ENCODE data around the gene SGSM1. TPM values are rescaled to one million over a fixed set of nuclear protein-coding genes. Genes with fewer than 3 reads are reported as not detected.
A peak's percentile ranks its signal among the peaks of the same experiment; 100 is the strongest.

Gene SGSM1
- total RNA-seq, 1 donor from 2014 or later: 1.2 TPM

DNA sequence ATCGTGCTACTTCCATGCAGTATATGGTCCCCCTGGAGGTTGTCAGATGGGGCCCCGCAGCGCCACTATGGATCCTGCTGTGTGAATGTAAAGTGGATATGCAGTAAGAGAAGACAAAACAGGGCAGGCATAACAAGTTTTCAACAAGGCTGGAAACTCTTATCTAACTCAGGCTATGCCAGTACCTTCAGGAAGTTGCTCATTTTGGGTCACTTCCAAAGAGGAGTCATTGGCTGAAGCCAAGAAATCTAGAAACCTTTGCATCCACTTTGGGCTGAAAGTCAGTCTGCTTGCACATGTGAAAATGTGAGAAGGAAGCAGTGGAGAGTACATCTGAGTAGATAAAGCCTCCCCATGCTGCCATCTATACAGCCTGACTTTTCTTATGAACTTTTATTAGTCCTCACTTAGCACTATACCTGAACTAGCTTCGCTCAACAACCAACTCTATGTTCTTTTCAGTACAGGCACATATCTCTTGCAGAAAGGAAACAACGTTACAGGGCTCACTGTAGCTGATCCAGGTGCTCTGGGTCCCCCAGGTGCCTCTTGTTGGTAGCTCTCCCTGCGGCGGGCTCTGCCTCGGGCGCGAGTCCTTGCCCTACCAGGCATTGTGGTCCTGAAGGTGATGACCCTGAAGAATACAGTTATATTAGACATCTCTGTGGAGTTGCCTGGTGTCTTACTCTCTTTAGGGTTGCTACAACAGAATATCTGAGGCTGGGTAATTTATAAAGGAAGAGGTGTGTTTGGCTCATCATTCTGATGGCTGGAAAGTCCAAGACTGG is 43.9 kb upstream of the SGSM1 start:
- no peaks in the 10 kb centered on the region for H3K36me3 Mint-ChIP-seq (ENCODE audit: unreplicated experiment)
- no peak for TF ChIP-seq CTCF (IDR thresholded peaks at IDR 0.05; ENCODE audit: partially characterized antibody, unreplicated experiment)
- no peaks in the 10 kb centered on the region for H3K9me3 Mint-ChIP-seq (ENCODE audit: unreplicated experiment)
- H3K27ac Mint-ChIP-seq (ENCODE audit: unreplicated experiment): no peak overlapping the region
- no peak for DNase-seq
- H3K4me1 Mint-ChIP-seq (ENCODE audit: low read depth, unreplicated experiment): no peaks in the 10 kb centered on the region
- H3K27me3 Mint-ChIP-seq (ENCODE audit: unreplicated experiment): no peaks in the 10 kb centered on the region
- no peak overlapping the region for H3K4me3 Mint-ChIP-seq (ENCODE audit: unreplicated experiment)

- H3K36me3 Mint-ChIP-seq (ENCODE audit: unreplicated experiment): no peaks in the 10 kb centered on the region
- TF ChIP-seq CTCF (IDR thresholded peaks at IDR 0.05; ENCODE audit: partially characterized antibody, unreplicated experiment): no peak
- H3K27me3 Mint-ChIP-seq (ENCODE audit: unreplicated experiment): no peaks in the 10 kb centered on the region
- no peaks in the 10 kb centered on the region for H3K4me1 Mint-ChIP-seq (ENCODE audit: low read depth, unreplicated experiment)
- H3K4me3 Mint-ChIP-seq (ENCODE audit: unreplicated experiment): no peak overlapping the region
- H3K9me3 Mint-ChIP-seq (ENCODE audit: unreplicated experiment): no peaks in the 10 kb centered on the region
- no peak for DNase-seq
- no peak overlapping the region for H3K27ac Mint-ChIP-seq (ENCODE audit: unreplicated experiment)
Measured at GRCh38 chr22:24763872-24764485, 42.0 kb upstream of the SGSM1 start.

GRCh38 chr22:24765166-24765565 is 40.8 kb upstream of the SGSM1 start:
- no peak for DNase-seq
- H3K4me1 Mint-ChIP-seq (ENCODE audit: low read depth, unreplicated experiment): no peaks in the 10 kb centered on the region
- no peak overlapping the region for H3K27ac Mint-ChIP-seq (ENCODE audit: unreplicated experiment)
- TF ChIP-seq CTCF (IDR thresholded peaks at IDR 0.05; ENCODE audit: partially characterized antibody, unreplicated experiment): no peak
- H3K36me3 Mint-ChIP-seq (ENCODE audit: unreplicated experiment): no peaks in the 10 kb centered on the region
- H3K4me3 Mint-ChIP-seq (ENCODE audit: unreplicated experiment): no peak overlapping the region
- H3K27me3 Mint-ChIP-seq (ENCODE audit: unreplicated experiment): no peaks in the 10 kb centered on the region
- no peaks in the 10 kb centered on the region for H3K9me3 Mint-ChIP-seq (ENCODE audit: unreplicated experiment)

- H3K4me1 Mint-ChIP-seq (ENCODE audit: low read depth, unreplicated experiment): no peaks in the 10 kb centered on the region
- DNase-seq: peak; percentile 74
- no peaks in the 10 kb centered on the region for H3K36me3 Mint-ChIP-seq (ENCODE audit: unreplicated experiment)
- peaks cover 5% of the 10 kb centered on the region for H3K27me3 Mint-ChIP-seq (ENCODE audit: unreplicated experiment)
- H3K9me3 Mint-ChIP-seq (ENCODE audit: unreplicated experiment): no peaks in the 10 kb centered on the region
- no peak overlapping the region for H3K27ac Mint-ChIP-seq (ENCODE audit: unreplicated experiment)
- no peak overlapping the region for H3K4me3 Mint-ChIP-seq (ENCODE audit: unreplicated experiment)
- peak; percentile 31 for TF ChIP-seq CTCF (IDR thresholded peaks at IDR 0.05; ENCODE audit: partially characterized antibody, unreplicated experiment)
Measured at GRCh38 chr22:24768537-24769374, 37.3 kb upstream of the SGSM1 start.

Data from glutamatergic neuron (in vitro differentiated cells).